NOMO-1 (cell line): ENCODE data around the gene KCNB1.

Experiments
- DNase-seq, 2 experiments: peaks; one replicate each; lab custom pipeline; 2025; ENCODE audit not compliant: unreplicated experiment in 2 of 2; lab: John Stamatoyannopoulos, UW

The KCNB1 gene

GRCh38 chr20:49445176-49445575, 37.3 kb downstream of the KCNB1 start:
- no peak for DNase-seq

- no peak for DNase-seq
These were observed 37.9 kb downstream of the KCNB1 start for GRCh38 chr20:49444553-49444990.

GRCh38 chr20:49437057-49437456, 45.4 kb downstream of the KCNB1 start:
- no peak for DNase-seq

GRCh38 chr20:49435639-49436038, 46.8 kb downstream of the KCNB1 start:
- no peak for DNase-seq

- DNase-seq, result no peak
These were observed 49.1 kb downstream of the KCNB1 start for GRCh38 chr20:49433333-49433732.

GRCh38 chr20:49432550-49432949, 49.9 kb downstream of the KCNB1 start:
- no peak for DNase-seq

- peak; percentile 21 to 35 for DNase-seq
These were observed 51.1 kb downstream of the KCNB1 start for GRCh38 chr20:49431329-49431728.

- no peak for DNase-seq
These were observed 52.1 kb downstream of the KCNB1 start for GRCh38 chr20:49430320-49430719.

GRCh38 chr20:49427751-49428518, 54.5 kb downstream of the KCNB1 start:
- no peak for DNase-seq

- DNase-seq, result peak in 1 of 2 experiments; percentile 5
These were observed 55.6 kb downstream of the KCNB1 start for GRCh38 chr20:49426873-49427272.

- no peak for DNase-seq
These were observed 56.1 kb downstream of the KCNB1 start for GRCh38 chr20:49426395-49426794.

- DNase-seq, result no peak
These were observed 57.9 kb downstream of the KCNB1 start for GRCh38 chr20:49424536-49424935.

GRCh38 chr20:49422161-49422560, 60.3 kb downstream of the KCNB1 start:
- DNase-seq, result no peak

- DNase-seq, result no peak
These were observed 61.6 kb downstream of the KCNB1 start for GRCh38 chr20:49420811-49421295.

GRCh38 chr20:49420292-49420691, 62.2 kb downstream of the KCNB1 start:
- DNase-seq, result no peak

GRCh38 chr20:49419785-49420184, 62.7 kb downstream of the KCNB1 start:
- DNase-seq, result no peak

GRCh38 chr20:49418809-49419208, 63.7 kb downstream of the KCNB1 start:
- no peak for DNase-seq

- no peak for DNase-seq
These were observed 64.5 kb downstream of the KCNB1 start for GRCh38 chr20:49417843-49418555.

- DNase-seq, result no peak
These were observed 66.8 kb downstream of the KCNB1 start for GRCh38 chr20:49415668-49416044.

GRCh38 chr20:49415005-49415667, 67.3 kb downstream of the KCNB1 start:
- peak in 1 of 2 experiments; percentile 49 for DNase-seq

GRCh38 chr20:49413677-49414076, 68.8 kb downstream of the KCNB1 start:
- no peak for DNase-seq
